Forelimb muscle (tissue), 1 donor: ENCODE data around the gene SPDL1. TPM values are rescaled to one million over a fixed set of nuclear protein-coding genes. Genes with fewer than 3 reads are reported as not detected.
"Not testable (repeated sequence)": the region's sequence is repeated elsewhere in the genome, so short reads cannot be mapped to it uniquely, and the experiment has no call there.

Source experiments
- DNase-seq: peaks from one replicate; pipeline ENCODE4 v3.0.0-alpha.2; 2013; ENCODE audit warnings: low read depth
- polyA plus RNA-seq: library from polyadenylated mRNA; unstranded; fragments of 120-200 nt; gene quantifications from one replicate; pipeline ENCODE4 v1.2.1, GENCODE V29; 2013; ENCODE audit not compliant: insufficient read length

Gene SPDL1
- polyA plus RNA-seq, 1 donor, result 16.8 TPM

DNA sequence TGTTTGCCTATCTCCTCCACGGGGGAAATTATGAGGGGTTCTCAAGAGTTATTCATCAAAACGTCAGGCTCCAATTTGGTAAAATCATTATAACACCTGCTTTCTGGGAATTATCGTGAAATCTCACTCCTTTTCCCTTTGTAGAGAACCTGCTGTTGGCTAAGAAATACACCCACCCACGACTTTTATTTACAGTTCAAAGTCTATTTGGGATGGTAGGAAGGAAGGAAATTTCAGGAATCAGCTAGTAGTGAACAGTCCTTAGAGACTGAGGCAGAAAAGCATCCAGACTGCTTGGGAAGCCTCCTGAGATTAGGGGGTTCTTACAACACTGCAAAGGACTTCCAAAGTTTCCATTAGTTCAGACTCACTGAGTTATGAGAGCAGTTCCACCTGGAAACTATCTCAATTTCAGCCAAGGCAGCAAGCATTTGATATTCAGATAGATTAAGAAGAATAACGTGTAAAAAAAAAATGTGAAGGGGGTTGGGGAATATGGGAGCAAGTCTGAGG, 9.4 kb upstream of the SPDL1 start:
- no peak for DNase-seq

DNA sequence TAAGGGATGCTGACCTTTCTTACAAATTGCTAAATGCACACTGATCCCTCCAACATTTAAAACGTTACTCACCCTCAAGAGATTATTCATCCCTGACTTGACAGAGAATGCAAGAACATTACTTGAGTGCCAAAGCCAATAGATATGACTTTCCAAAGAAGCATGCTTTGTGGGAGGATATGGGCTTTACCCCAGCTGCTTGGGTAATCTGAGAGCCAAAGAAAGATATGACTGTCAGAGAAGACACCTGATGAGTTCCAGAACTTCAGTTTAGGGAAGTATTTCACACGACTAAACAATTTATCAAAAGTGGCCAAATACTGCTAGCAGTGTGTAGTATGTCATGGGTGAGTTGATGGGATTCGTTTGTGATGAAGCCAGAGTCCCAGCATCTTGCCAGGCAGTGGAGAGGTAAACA, 7.4 kb upstream of the SPDL1 start:
- DNase-seq, result no peak

- DNase-seq, result no peak
These were observed 5.6 kb upstream of the SPDL1 start for GRCh38 chr5:169577951-169578350.

GRCh38 chr5:169580964-169581363, 2.6 kb upstream of the SPDL1 start:
- no peak for DNase-seq

DNA sequence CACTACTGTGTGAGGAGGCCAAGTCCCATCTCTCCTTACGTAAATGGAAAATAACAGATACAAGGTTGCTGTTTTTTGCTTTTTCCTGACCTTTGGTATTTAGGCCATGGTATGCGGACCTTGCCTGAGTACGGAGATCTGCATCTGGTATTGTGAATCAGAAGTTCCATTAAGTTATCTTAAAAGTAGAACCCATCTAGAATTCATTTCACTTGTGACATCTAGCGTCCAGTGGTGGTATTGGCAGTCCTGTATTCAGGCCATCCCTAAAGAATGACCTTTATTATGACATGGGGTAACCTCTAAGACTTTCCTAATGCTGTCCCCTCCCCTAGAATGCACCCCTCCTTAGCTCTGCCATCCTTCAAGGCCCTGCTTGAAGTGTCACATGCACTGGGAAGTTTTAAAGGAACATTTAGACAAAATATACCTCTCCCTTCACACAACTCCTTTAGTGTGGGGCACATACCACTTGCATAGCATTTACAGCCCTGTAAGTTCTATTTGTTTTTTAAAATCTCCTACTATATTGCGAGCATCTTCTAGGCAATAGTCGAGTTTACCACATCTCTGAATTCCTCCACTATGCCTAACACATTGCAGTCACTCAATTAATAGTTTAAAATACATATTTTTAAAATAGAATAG, 1.9 kb upstream of the SPDL1 start:
- DNase-seq, result peak; percentile 36

GRCh38 chr5:169583101-169583423, 511 bp upstream of the SPDL1 start:
- no peak for DNase-seq

DNA sequence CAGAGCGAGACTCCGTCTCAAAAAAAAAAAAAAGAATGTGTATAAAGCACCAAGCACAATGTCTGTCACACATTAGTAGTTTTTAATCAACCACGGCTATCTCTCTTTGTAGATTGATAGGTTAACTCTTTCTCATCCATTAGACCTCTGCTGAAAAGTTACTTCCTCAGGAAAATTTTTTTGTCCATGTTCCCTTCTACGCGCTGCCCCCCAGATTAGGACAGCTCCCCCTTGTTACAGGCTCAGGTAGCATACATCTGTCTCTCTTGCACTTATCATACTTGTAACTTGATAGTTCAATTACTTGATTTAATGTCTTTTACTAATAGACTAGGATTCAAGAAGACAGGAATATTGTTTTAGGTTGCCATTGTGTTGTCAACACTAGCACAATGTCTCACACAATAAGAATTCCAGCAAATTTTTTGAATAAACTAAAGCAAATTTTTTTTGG, 1.5 kb downstream of the SPDL1 start:
- no peak for DNase-seq

DNA sequence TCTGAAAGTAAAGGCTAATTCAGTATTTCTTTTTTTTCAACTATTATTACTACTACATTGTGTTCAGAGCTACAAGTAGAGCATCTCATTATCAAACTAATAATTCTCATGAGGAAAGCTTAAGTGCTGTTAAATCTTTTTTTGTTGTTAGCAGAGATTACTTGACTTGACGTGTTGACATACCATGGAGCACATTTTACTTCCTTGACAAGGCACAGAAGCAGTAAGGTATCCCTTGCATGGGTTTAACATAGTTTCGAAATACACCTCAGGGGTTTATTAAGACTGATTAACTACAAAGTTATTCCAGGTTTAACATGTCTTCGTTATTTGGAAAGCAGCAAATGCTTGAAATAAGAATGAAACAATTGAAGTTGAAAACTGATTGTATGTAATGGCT, 7.0 kb downstream of the SPDL1 start:
- DNase-seq, result no peak

DNA sequence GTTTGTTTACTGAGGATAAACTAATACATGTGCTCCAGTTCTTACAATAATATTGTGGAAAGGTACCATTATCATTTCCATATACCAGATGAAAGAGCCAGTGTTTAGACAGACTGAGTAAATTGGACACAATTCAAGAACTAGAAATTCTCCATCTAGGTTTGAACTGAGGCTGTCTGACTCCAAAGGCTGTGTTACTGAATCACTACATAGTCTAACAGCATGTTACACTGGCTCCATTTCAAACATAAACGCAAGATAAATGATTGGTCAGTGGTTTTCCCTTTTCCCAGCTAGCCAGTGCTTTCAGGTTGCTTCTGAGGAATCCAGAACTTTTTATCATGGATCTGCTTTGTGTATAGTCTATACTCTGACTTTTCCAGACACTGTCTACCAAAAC, 8.1 kb downstream of the SPDL1 start:
- DNase-seq, result no peak

DNA sequence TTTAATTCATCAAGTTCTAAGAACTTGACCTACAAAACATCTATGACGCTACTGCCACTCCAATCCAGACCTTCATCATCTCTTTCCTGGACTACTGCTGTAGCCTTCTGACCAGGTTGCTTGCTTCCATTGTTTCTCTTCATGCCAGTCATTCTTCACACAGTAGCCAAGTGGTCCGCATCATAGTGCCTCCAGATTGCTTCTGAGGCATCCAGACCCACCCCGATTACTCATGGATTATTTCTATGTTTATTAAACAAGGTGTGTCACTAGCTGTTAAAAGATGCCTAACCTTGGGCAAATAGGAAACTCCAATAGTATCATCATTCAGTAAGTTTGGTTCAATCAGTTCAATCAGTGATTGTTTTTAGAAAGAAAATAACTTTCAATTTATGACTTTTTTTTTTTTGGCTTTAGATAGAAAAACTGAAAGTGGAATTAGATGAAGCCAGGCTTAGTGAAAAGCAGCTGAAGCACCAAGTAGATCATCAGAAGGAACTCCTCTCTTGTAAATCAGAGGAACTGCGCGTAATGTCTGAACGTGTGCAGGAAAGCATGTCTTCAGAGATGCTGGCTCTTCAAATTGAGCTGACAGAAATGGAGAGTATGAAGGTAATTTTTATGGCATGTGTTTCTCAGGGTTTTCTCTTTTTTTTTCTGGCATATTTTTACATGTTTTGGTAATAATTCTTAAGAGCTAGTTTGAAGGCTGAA, 9.5 kb downstream of the SPDL1 start:
- no peak for DNase-seq

DNA sequence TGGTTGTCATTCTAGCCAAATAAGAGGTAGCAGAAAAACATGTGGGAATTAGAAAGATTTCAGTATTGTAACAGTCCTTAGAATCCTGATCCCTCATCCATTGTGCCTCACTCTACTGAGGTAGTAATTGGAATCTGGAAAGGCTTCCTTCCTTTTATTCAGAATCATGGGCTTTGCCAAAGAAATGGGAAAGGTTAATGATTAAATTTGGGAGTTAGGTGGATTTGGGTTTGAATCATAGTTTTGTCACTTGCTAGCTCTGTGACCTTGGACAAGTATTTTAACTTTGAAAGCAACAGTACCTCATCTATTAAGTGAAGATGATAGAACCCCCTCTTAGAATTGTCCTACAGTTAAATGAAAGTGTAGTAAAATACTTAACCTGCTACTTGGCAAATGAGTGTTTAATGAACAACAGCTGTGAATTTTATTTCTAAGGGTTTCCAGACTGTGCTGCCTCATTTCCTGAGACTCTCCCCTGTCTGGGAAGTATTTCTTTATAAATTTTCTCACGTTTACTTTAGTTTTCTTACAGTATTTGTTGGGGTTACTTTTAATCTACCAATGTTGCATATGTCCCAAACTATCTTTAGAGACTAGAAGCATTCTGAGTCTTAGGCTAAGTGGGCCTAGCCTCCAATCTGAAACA, 11.7 kb downstream of the SPDL1 start:
- no peak for DNase-seq

DNA sequence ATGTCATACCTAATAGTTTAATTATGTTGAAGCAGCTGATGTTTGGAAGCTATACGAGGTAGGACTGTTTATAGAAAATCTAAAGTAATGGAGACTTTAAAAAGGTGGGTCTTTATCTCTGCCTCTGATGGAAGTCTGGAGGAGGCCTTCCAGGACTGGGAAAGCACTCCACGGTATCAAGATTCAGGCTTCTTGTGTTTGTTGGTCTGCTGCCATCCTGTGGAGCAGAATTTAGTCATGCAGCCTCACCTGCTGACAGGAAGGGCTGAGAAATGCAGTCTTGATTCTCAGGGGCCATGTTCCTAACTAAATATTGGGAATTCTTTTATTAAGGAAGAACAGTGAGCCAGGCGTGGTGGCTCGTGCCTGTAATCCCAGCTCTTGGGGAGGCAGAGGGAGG, 15.9 kb downstream of the SPDL1 start:
- no peak for DNase-seq

GRCh38 chr5:169602535-169602934, 19.0 kb downstream of the SPDL1 start:
- DNase-seq, result no peak

DNA sequence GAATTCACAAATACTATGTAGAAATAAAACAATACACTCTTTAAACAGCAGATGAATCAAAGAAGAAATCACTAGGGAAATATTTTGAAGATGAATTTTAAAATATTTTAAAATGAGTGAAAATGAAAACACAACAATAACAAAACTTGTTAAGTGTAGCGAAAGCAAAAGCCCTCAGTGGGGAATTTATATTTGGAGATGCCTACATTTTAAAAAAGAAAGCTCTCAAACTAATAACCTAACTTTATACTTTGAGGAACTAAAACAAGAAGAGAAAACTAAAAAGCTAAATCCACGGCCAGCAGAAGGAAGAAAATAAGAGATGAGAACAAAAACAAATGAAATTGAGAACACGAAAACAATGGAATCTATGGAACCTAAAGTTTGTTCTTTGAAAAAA, 22.7 kb downstream of the SPDL1 start:
- no peak for DNase-seq

DNA sequence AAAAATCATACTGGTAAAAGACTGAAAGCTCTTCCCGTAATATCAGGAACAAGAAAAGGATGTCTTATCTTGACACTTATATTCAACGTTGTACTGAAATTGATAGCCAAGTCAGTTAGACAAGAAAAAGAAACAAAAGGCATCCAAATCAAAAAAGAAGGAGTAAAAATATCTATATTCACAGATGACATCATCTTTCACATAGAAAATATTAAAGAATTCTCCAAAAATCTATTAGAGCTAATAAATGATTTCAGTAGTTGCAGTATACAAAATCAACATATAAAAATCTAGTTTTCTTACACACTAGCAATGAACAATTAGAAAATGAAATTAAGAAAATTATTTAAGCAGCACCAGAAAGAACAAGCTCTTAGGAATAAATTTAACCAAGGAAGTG, 24.3 kb downstream of the SPDL1 start:
- DNase-seq, result no peak

DNA sequence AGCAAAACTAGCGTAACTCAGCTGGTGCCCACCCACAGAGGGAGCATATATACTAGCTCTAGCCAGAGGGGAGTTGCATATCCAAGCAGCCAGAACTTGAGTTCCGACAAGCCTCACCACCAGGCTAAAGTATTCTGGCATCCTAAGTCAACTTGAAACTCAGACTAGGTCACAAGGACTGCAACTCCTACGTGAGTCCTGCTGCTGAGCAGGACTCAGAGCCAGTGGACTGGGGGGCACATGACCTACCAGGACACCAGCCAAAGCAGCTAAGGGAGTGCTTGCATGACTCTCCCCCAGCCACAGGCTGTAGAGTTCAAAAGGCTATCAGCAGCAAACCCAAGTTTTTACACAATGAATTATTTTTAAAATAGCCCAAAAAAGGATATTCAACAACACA, 26.1 kb downstream of the SPDL1 start:
- no peak for DNase-seq

- DNase-seq, result no peak
These were observed 27.0 kb downstream of the SPDL1 start for GRCh38 chr5:169610606-169611005.

DNA sequence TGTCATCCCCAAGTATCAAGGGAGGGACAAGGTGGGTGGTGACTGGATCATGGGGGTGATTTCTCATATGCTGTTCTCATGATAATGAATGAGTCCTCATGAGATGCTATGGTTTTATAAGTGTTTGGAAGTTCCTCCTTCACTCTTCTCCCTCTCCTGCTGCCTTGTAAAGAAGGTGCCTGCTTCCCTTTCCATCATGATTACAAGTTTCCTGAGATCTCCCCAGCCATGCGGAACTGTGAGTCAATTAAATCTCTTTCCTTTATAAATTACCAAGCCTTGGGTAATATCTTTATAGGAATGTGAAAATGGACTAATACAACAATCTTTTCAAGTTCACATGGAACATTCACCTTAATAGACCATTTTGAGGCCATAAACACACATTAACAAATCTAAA, 32.0 kb downstream of the SPDL1 start:
- no peak for DNase-seq

GRCh38 chr5:169624307-169624706, 40.7 kb downstream of the SPDL1 start:
- not testable (repeated sequence) for DNase-seq

- no peak for DNase-seq
These were observed 43.2 kb downstream of the SPDL1 start for GRCh38 chr5:169626779-169627178.

DNA sequence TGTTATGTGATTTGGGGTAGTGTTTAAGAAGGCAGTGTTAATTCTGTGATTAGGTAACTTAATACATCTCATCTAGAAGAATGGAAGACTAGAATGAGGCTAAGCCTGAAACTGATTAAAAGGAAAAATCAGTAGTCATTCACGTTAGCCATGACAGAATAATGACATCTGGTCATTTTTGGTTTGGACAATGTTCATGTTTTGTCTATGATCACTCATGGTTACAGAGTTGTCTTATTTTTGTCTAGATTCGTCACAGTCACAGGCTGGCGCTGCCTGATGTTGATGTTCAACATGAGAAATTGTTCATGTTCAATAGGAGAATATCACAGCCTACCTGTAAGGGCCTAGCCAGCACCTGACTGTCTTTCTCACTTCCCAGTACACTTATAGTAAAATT, 44.0 kb downstream of the SPDL1 start:
- no peak for DNase-seq

- no peak for DNase-seq
These were observed 45.3 kb downstream of the SPDL1 start for GRCh38 chr5:169628892-169629291.
